Airway epithelial cell (primary cell): ENCODE measurements around the gene HYAL4. TPM values are rescaled to one million over a fixed set of nuclear protein-coding genes. Genes with fewer than 3 reads are reported as not detected.

ENCODE experiments used
- total RNA-seq: library from RNA; depleted of rRNA; stranded (reverse); fragments of >200 nt; gene quantifications from 2 replicates; pipeline ENCODE4 v1.2.3, GENCODE V29; 2015

The HYAL4 gene, protein sequence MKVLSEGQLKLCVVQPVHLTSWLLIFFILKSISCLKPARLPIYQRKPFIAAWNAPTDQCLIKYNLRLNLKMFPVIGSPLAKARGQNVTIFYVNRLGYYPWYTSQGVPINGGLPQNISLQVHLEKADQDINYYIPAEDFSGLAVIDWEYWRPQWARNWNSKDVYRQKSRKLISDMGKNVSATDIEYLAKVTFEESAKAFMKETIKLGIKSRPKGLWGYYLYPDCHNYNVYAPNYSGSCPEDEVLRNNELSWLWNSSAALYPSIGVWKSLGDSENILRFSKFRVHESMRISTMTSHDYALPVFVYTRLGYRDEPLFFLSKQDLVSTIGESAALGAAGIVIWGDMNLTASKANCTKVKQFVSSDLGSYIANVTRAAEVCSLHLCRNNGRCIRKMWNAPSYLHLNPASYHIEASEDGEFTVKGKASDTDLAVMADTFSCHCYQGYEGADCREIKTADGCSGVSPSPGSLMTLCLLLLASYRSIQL
- 0.21 and 0.23 TPM in 2 replicates for total RNA-seq

DNA sequence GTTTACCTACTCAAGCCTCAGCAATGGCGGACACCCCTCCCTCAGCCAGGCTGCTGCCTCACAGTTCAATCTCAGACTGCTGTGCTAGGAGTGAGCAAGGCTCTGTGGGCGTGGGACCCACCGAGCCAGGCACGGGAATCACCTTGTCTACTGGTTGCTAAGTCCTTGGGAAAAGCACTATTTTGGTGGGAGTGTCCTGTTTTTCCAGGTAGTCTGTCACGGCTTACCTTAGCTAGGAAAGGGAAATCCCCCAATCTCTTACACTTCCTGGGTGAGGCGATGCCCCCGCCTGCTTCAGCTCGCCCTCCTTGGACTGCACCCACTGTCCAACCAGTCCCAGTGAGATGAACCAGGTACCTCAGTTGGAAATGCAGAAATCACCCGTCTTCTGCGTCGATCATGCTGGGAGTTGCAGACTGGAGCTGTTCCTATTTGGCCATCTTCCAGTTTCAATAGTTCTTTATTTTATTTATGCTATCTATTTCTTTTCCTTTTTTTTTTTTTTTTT lies at the start of gene HYAL4:
Gene HYAL4 (plus strand): TSS at position 458 of the 508 bp plus-strand sequence. CDS start 23,105 bp downstream, outside the sequence.

DNA sequence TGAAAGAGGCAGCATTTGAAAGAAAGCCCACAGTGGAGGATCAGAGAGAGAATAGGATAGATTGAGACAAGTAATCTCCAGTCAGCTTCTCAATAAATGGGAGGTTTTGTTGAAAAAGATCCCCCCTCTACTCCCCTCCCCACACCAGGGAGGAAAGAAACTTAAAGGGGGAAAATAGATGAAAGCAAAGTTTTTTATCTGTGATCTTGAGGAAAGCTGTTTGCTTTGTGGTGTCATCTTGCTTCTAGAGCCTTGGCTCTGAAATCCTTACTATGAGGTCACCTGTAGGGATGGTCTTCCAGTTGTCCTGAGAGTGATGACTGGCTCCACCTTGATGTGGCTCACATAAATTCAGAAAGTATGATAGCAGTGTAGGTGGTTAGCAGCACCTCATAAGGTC lies 80.0 kb downstream of the HYAL4 start, which contains the start of gene SPAM1:
Gene SPAM1 (plus strand): TSS at position 301 of the 400 bp plus-strand sequence. CDS start 28,330 bp downstream, outside the sequence.

Other genes starting within 250 kb of the HYAL4 start
- not detected in 2 replicates for gene ASB15, start 243.3 kb upstream of the HYAL4 start, total RNA-seq
- gene LMOD2, start 189.3 kb upstream of the HYAL4 start, total RNA-seq, result not detected in 2 replicates
- 12.8 and 21.0 TPM in 2 replicates for gene WASL, start 96.2 kb upstream of the HYAL4 start, total RNA-seq
- gene SPAM1, start 80.1 kb downstream of the HYAL4 start, total RNA-seq, result not detected in 2 replicates
- not detected in 2 replicates for gene TMEM229A, start 187.9 kb downstream of the HYAL4 start, total RNA-seq